Uterus (tissue), 2 donors: ENCODE results near the gene PRDM2.

ENCODE experiments used
- POLR2A ChIP-seq, 2 donors: fragments of 450-650 bp; IDR thresholded peaks; one replicate each; pipeline ENCODE4 v1.6.1; 2016; ENCODE audit warnings: antibody characterized with exemption in 2 of 2, mild to moderate bottlenecking in 1 of 2, moderate library complexity in 1 of 2
- TF ChIP-seq, protein P1 (sequence below), 4 experiments: fragments of 200-600 bp in 2 of 4; fragments of 450-650 bp in 2 of 4; sonication (generic) in 2 of 4; IDR thresholded peaks; one replicate each; pipeline ENCODE4 v1.5.1; 2016 to 2019; ENCODE audit warnings: antibody characterized with exemption in 4 of 4, mild to moderate bottlenecking in 2 of 4, moderate library complexity in 1 of 4

DNA sequence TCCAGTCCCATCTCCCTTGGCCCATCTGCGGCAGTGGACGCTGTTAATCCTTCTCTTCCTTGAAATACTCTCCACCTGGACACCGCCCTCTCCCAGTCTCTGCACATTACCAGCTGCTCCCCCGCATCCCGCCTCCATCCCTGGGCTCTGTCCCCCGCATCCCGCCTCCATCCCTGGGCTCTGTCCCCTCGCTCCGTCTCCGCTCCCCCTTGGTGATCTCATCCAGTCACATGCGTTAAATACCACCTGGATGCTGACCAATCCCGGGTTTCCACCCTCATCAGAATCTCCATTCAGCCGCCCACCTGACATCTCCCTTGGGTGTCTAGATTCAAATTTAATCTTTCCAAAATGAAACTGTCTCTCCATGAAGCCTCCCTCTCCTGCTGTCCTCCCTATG is 106.1 kb downstream of the PRDM2 start:
- TF ChIP-seq, protein P1, sequence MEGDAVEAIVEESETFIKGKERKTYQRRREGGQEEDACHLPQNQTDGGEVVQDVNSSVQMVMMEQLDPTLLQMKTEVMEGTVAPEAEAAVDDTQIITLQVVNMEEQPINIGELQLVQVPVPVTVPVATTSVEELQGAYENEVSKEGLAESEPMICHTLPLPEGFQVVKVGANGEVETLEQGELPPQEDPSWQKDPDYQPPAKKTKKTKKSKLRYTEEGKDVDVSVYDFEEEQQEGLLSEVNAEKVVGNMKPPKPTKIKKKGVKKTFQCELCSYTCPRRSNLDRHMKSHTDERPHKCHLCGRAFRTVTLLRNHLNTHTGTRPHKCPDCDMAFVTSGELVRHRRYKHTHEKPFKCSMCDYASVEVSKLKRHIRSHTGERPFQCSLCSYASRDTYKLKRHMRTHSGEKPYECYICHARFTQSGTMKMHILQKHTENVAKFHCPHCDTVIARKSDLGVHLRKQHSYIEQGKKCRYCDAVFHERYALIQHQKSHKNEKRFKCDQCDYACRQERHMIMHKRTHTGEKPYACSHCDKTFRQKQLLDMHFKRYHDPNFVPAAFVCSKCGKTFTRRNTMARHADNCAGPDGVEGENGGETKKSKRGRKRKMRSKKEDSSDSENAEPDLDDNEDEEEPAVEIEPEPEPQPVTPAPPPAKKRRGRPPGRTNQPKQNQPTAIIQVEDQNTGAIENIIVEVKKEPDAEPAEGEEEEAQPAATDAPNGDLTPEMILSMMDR (IDR thresholded peaks at IDR 0.05): no peak
- no peak for TF ChIP-seq POLR2A (IDR thresholded peaks at IDR 0.05)
